ENCODE measurements around the gene IRF7.

The IRF7 gene

GRCh38 chr11:592918-593317 is 22.8 kb downstream of the IRF7 start:
- no peak for TF ChIP-seq CTCF (IDR thresholded peaks at IDR 0.05; ENCODE audit: extremely low read depth, missing control alignments)
- no peak for DNase-seq (ENCODE audit: low spot score)

- TF ChIP-seq CTCF (IDR thresholded peaks at IDR 0.05; ENCODE audit: extremely low read depth, missing control alignments): no peak
- no peak for DNase-seq (ENCODE audit: low spot score)
These were observed 23.2 kb downstream of the IRF7 start for GRCh38 chr11:592501-592900.

- TF ChIP-seq CTCF (IDR thresholded peaks at IDR 0.05; ENCODE audit: extremely low read depth, missing control alignments): no peak
- DNase-seq (ENCODE audit: low spot score): no peak
These were observed 24.8 kb downstream of the IRF7 start for GRCh38 chr11:590997-591396.

GRCh38 chr11:589798-590197 is 26.0 kb downstream of the IRF7 start:
- no peak for DNase-seq (ENCODE audit: low spot score)
- TF ChIP-seq CTCF (IDR thresholded peaks at IDR 0.05; ENCODE audit: extremely low read depth, missing control alignments): no peak

GRCh38 chr11:587978-588380 is 27.8 kb downstream of the IRF7 start:
- no peak for DNase-seq (ENCODE audit: low spot score)

GRCh38 chr11:587546-587945 is 28.2 kb downstream of the IRF7 start:
- no peak for DNase-seq (ENCODE audit: low spot score)
- no peak for TF ChIP-seq CTCF (IDR thresholded peaks at IDR 0.05; ENCODE audit: extremely low read depth, missing control alignments)

More at GRCh38 chr11:587978-588380, 27.8 kb downstream of the IRF7 start:
- TF ChIP-seq CTCF (IDR thresholded peaks at IDR 0.05; ENCODE audit: extremely low read depth, missing control alignments): no peak

- TF ChIP-seq CTCF (IDR thresholded peaks at IDR 0.05; ENCODE audit: extremely low read depth, missing control alignments): no peak
These were observed 29.1 kb downstream of the IRF7 start for GRCh38 chr11:586376-587316.

More at GRCh38 chr11:586376-587316, 29.1 kb downstream of the IRF7 start:
- no peak for DNase-seq (ENCODE audit: low spot score)
